ENCODE data around the gene CMAS. TPM values are rescaled to one million over a fixed set of nuclear protein-coding genes. Genes with fewer than 3 reads are reported as not detected.

Gene CMAS
- total and polyA plus RNA-seq, 2 of the 8 experiments (the other 6 are each of a cell fraction or from before 2014, with no cell fraction given): 13.2 to 59.8 TPM

DNA sequence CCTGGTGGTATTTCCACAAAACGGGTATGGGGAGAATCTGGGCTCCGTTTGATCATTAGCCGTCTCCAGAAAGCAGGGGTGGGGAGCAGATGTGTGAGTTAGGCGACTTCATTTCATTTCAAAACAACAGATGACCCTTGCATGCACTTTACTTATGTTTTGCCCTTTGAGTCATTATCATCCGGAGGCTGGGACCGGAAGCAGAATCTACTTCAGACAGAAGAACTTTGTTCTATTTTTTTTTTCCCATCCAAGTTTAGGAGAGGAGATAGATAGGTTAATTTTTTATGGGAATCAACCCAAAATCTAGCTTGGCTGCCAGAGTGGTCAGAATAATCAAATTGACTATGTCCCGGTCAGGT is 31.3 kb upstream of the CMAS start:
- Histone ChIP-seq H2BK20ac (ENCODE audit: low read length) (no peak overlapping the region), H3K4me2 (ENCODE audit: insufficient read depth in 1 of 2, low read depth in 2 of 2, low read length in 2 of 2) (no peak overlapping the region), H3K79me1 (ENCODE audit: low read depth, low read length) (no peaks in the 10 kb centered on the region), H3K27me3 (replicated peaks in 1 of 4; ENCODE audit: control insufficient read depth in 3 of 4, extremely low read depth in 1 of 4, insufficient read depth in 3 of 4, low read length in 3 of 4) (no peaks in the 10 kb centered on the region; a peak in 1 of 7 replicates), H3K79me2 (ENCODE audit: control insufficient read depth in 1 of 2, insufficient read depth in 2 of 2, low read length in 2 of 2) (no peaks in the 10 kb centered on the region), H2BK12ac (ENCODE audit: low read depth, low read length) (no peak overlapping the region), H3K4me3 (ENCODE audit: extremely low read depth in 1 of 4, insufficient read depth in 2 of 4, low read depth in 3 of 4, low read length in 4 of 4) (no peak overlapping the region), H2BK15ac (ENCODE audit: low read length) (no peak overlapping the region), H4K20me1 (replicated peaks in 1 of 2; ENCODE audit: control insufficient read depth in 1 of 2, insufficient read depth in 2 of 2, low read length in 2 of 2) (no peaks in the 10 kb centered on the region), H3K9me3 (ENCODE audit: insufficient read depth in 2 of 2, low read depth in 1 of 2, low read length in 1 of 2) (no peaks in the 10 kb centered on the region), H2BK120ac (replicated peaks; ENCODE audit: low read depth, low read length) (no peak overlapping the region), H4K91ac (replicated peaks; ENCODE audit: insufficient read length, low read length) (no peak overlapping the region), H3K36me3 (ENCODE audit: control insufficient read depth in 2 of 4, insufficient read depth in 4 of 4, low read length in 3 of 4) (no peaks in the 10 kb centered on the region), H3K23me2 (ENCODE audit: low read depth, low read length) (peaks cover 2% of the 10 kb centered on the region; the same call in 1 of the 2 replicates), H2AFZ (ENCODE audit: low read length) (peak overlapping the region; percentile 34; the same call in 1 of the 2 replicates), H3K4ac (replicated peaks; ENCODE audit: insufficient read length, low read depth, low read length) (no peak overlapping the region), H3K23ac (ENCODE audit: insufficient read length) (no peak overlapping the region), H3K56ac (replicated peaks; ENCODE audit: insufficient read length, low read depth, low read length) (no peak overlapping the region), H3K14ac (ENCODE audit: insufficient read length) (no peak overlapping the region), H2AK5ac (ENCODE audit: low read depth, low read length) (no peak overlapping the region), H4K5ac (ENCODE audit: insufficient read length, low read depth, low read length) (no peak overlapping the region), H3K4me1 (replicated peaks in 1 of 4; ENCODE audit: control insufficient read depth in 3 of 4, insufficient read depth in 4 of 4, low read length in 3 of 4) (no peaks in the 10 kb centered on the region), H4K8ac (ENCODE audit: extremely low read depth, insufficient read depth, low read length) (no peak overlapping the region), H3K9ac (replicated peaks in 1 of 4; ENCODE audit: extremely low read depth in 1 of 4, low read depth in 3 of 4, low read length in 3 of 4) (no peak overlapping the region), H3K27ac (ENCODE audit: low read depth, low read length) (no peak overlapping the region), H3K18ac (ENCODE audit: extremely low read depth, low read length) (no peak overlapping the region), H2BK5ac (ENCODE audit: low read depth, low read length) (no peak overlapping the region)
- ChIA-PET POLR2A (ENCODE audit: partially characterized antibody) (no interaction called here), CTCF (ENCODE audit: partially characterized antibody) (interaction anchor here (0.5 to 4.0 kb wide), 2 partner anchors 316 to 320 kb away, joined by 3 to 17 read pairs; no protein-coding TSS in a partner anchor)
- no peak for FAIRE-seq
- no peak for DNase-seq (ENCODE audit: low read depth in 1 of 2, low spot score in 2 of 2)
- 90% methylated on average over 7 of the region's 7 CpGs; no CpG with 5 or more reads in 1 of the 2 experiments for WGBS, 2 experiments (ENCODE audit: extremely low coverage in 1 of 2, insufficient coverage in 1 of 2, insufficient read length in 1 of 2, insufficient replicate concordance in 2 of 2, low coverage in 1 of 2, low lambda C conversion rate in 2 of 2, missing lambda C conversion rate in 1 of 2)
- TF ChIP-seq, protein P1, sequence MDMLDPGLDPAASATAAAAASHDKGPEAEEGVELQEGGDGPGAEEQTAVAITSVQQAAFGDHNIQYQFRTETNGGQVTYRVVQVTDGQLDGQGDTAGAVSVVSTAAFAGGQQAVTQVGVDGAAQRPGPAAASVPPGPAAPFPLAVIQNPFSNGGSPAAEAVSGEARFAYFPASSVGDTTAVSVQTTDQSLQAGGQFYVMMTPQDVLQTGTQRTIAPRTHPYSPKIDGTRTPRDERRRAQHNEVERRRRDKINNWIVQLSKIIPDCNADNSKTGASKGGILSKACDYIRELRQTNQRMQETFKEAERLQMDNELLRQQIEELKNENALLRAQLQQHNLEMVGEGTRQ (IDR thresholded peaks at IDR 0.05; ENCODE audit: low read length): no peak
- no peak for TF ChIP-seq SIN3A (conservative IDR thresholded peaks at IDR 0.05 in 1 of 2, IDR thresholded peaks at IDR 0.05 in 1 of 2; ENCODE audit: low read depth in 1 of 2, low read length in 2 of 2)
- TF ChIP-seq, protein P2, sequence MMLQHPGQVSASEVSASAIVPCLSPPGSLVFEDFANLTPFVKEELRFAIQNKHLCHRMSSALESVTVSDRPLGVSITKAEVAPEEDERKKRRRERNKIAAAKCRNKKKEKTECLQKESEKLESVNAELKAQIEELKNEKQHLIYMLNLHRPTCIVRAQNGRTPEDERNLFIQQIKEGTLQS (IDR thresholded peaks at IDR 0.05; ENCODE audit: insufficient read depth, low read depth, low read length): no peak
- no peak for TF ChIP-seq ASH2L (IDR thresholded peaks at IDR 0.05; ENCODE audit: low read length)
- TF ChIP-seq CBX5 (IDR thresholded peaks at IDR 0.05; ENCODE audit: low read depth, low read length): no peak
- TF ChIP-seq SIRT6 (IDR thresholded peaks at IDR 0.05; ENCODE audit: low read length): no peak
- TF ChIP-seq RXRA (IDR thresholded peaks at IDR 0.05; ENCODE audit: insufficient read depth, low read depth, low read length): no peak
- TF ChIP-seq MAFK (IDR thresholded peaks at IDR 0.05; ENCODE audit: low read depth, low read length): no peak
- TF ChIP-seq BCL11A (IDR thresholded peaks at IDR 0.05; ENCODE audit: low read depth in 2 of 2, low read length in 2 of 2): no peak
- TF ChIP-seq BACH1 (IDR thresholded peaks at IDR 0.05; ENCODE audit: low read length): no peak
- no peak for TF ChIP-seq RAD21 (IDR thresholded peaks at IDR 0.05 in 1 of 2, conservative IDR thresholded peaks at IDR 0.05 in 1 of 2; ENCODE audit: low read depth in 2 of 2, low read length in 2 of 2)
- TF ChIP-seq RNF2 (IDR thresholded peaks at IDR 0.05; ENCODE audit: borderline replicate concordance, low read depth, low read length, missing control alignments, poor library complexity, severe bottlenecking): no peak
